Measurements from ENCODE around the gene ARID3A. TPM values are rescaled to one million over a fixed set of nuclear protein-coding genes. Genes with fewer than 3 reads are reported as not detected.

Gene ARID3A
- total RNA-seq, 1 experiment from 2014 or later: 116 TPM

- TF ChIP-seq FOXJ3 (CRISPR knock-in tag; IDR thresholded peaks at IDR 0.05; ENCODE audit: borderline replicate concordance) (no peak), ZNF263 (CRISPR knock-in tag; IDR thresholded peaks at IDR 0.05; ENCODE audit: low read depth) (no peak), ZNF425 (CRISPR knock-in tag; conservative IDR thresholded peaks at IDR 0.05) (no peak), ZNF671 (CRISPR knock-in tag; IDR thresholded peaks at IDR 0.05) (no peak), SP1 (CRISPR knock-in tag; conservative IDR thresholded peaks at IDR 0.05) (no peak), ZNF396 (CRISPR knock-in tag; IDR thresholded peaks at IDR 0.05; ENCODE audit: borderline replicate concordance) (no peak), HMGXB4 (CRISPR knock-in tag; IDR thresholded peaks at IDR 0.05) (no peak)
- TF ChIP-seq, protein P1, sequence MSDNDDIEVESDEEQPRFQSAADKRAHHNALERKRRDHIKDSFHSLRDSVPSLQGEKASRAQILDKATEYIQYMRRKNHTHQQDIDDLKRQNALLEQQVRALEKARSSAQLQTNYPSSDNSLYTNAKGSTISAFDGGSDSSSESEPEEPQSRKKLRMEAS (CRISPR knock-in tag; IDR thresholded peaks at IDR 0.05): no peak
Measured at GRCh38 chr19:926589-927350, 935 bp downstream of the ARID3A start (continued).

- H3K27ac Mint-ChIP-seq: no peak overlapping the region
- CTCF ChIA-PET: no interaction called here
- DNase-seq (ENCODE audit: low spot score): peak; percentile 67
- no peaks in the 10 kb centered on the region for H3K9me3 Mint-ChIP-seq
- H3K4me3 Mint-ChIP-seq: peak overlapping the region; percentile 75
- POLR2A ChIA-PET: interaction anchor here (0.6 to 1.2 kb wide), 2 partner anchors 55 to 56 kb away, joined by 4 read pairs; partner anchors contain the start of gene WDR18
- peaks cover 16% of the 10 kb centered on the region for H3K4me1 Mint-ChIP-seq
- H3K27me3 Mint-ChIP-seq (ENCODE audit: low read depth): peaks cover 2% of the 10 kb centered on the region
- peaks cover 11% of the 10 kb centered on the region for H3K36me3 Mint-ChIP-seq
- TF ChIP-seq ZNF232 (CRISPR knock-in tag; IDR thresholded peaks at IDR 0.05): no peak
- 0 out of 2 replicates have a peak, but pooled peaks have one; percentile 15 for TF ChIP-seq SP1 (CRISPR knock-in tag; conservative IDR thresholded peaks at IDR 0.05)
- peak; percentile 82 for TF ChIP-seq ZNF281 (CRISPR knock-in tag; IDR thresholded peaks at IDR 0.05)
- peak; percentile 1; the same call in 1 of the 2 replicates for ATAC-seq
Measured at GRCh38 chr19:927351-927779, 1.5 kb downstream of the ARID3A start.

DNA sequence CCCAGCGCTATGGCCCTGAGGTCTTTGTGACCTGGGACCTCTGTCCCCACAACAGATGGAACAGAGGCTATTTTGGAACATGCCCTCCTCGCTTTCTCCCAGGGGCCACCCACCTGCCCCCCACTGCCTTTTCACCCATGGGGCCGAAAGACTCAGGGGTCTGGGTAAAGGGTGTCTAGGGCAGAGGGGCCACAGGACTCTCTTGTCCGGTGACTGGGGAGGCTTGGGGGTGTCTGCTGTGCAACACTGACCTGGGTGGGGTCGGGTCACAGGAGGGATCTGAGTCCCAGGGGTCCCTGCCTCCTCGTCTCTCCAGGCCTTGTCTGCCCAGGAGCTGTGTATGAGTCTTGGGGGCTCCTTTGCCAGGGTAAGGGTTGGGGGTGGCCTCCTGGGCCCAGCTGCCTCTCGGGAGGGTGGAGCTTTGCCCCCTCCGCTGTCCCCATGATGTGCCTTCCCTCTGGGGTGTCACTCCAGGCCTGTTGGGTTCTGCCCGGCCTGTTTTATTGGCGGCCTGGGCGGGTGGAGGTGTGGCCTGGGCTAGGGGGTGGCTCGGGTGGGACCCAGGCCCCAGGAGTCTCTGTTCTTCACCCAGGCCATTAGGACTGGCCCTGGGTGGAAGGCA is 2.1 kb downstream of the ARID3A start:
- Mint-ChIP-seq H3K27me3 (ENCODE audit: low read depth) (no peaks in the 10 kb centered on the region; the same call in 1 of the 2 replicates), H3K4me3 (peak overlapping the region; percentile 75), H3K27ac (no peak overlapping the region), H3K36me3 (peaks cover 11% of the 10 kb centered on the region), H3K9me3 (no peaks in the 10 kb centered on the region), H3K4me1 (peaks cover 19% of the 10 kb centered on the region)
- TF ChIP-seq ZBTB21 (CRISPR knock-in tag; IDR thresholded peaks at IDR 0.05; ENCODE audit: borderline replicate concordance) (no peak), NFYB (CRISPR knock-in tag; conservative IDR thresholded peaks at IDR 0.05; ENCODE audit: low read depth) (no peak), SP1 (CRISPR knock-in tag; conservative IDR thresholded peaks at IDR 0.05) (0 out of 2 replicates have a peak, but pooled peaks have one; percentile 31), ESRRA (CRISPR knock-in tag; IDR thresholded peaks at IDR 0.05; ENCODE audit: borderline replicate concordance) (no peak)
- no peak for DNase-seq (ENCODE audit: low spot score)
- peak; percentile 19 for ATAC-seq
- ChIA-PET POLR2A (interaction anchor here (1.2 kb wide), 1 partner anchor 56 kb away, joined by 4 read pairs; the partner anchor contains the start of gene WDR18), CTCF (no interaction called here)

Measured in WTC11 (cell line).